LNCaP clone FGC (cell line): ENCODE results near the gene USP5.

Experiments
- DNase-seq: peaks from one replicate; pipeline ENCODE4 v3.0.0-alpha.2; 2011; ENCODE audit warnings: low read depth
- H3K4me3 ChIP-seq: 2 replicates; pipeline ENCODE4 v1.5.1; 2011; ENCODE audit warnings: mild to moderate bottlenecking, low read depth, low read length, control low read depth
- CTCF ChIP-seq: IDR thresholded peaks from 2 replicates; pipeline ENCODE4 v1.5.1; 2012; ENCODE audit warnings: mild to moderate bottlenecking; ENCODE audit not compliant: control insufficient read depth, insufficient read depth; ENCODE audit errors: extremely low read depth

USP5 gene

GRCh38 chr12:6830999-6831398 is 21.0 kb upstream of the USP5 start:
- no peak for DNase-seq
- TF ChIP-seq CTCF = no peak

GRCh38 chr12:6831450-6831995 is 20.4 kb upstream of the USP5 start:
- no peak for DNase-seq
- no peak overlapping the region for H3K4me3 ChIP-seq
- no peak for TF ChIP-seq CTCF

More at GRCh38 chr12:6830999-6831398, 21.0 kb upstream of the USP5 start:
- no peak overlapping the region for H3K4me3 ChIP-seq

GRCh38 chr12:6832125-6832524 is 19.8 kb upstream of the USP5 start:
- H3K4me3 ChIP-seq = no peak overlapping the region
- DNase-seq = no peak
- TF ChIP-seq CTCF = no peak

GRCh38 chr12:6833189-6833890 is 18.6 kb upstream of the USP5 start:
- TF ChIP-seq CTCF = no peak
- no peak overlapping the region for H3K4me3 ChIP-seq
- no peak for DNase-seq

- no peak overlapping the region for H3K4me3 ChIP-seq
- no peak for TF ChIP-seq CTCF
- no peak for DNase-seq
Measured at GRCh38 chr12:6834254-6834653, 17.7 kb upstream of the USP5 start.

GRCh38 chr12:6834873-6835272 is 17.1 kb upstream of the USP5 start:
- TF ChIP-seq CTCF = no peak
- no peak for DNase-seq
- H3K4me3 ChIP-seq = no peak overlapping the region

GRCh38 chr12:6836851-6837250 is 15.1 kb upstream of the USP5 start:
- DNase-seq = no peak
- no peak for TF ChIP-seq CTCF
- no peak overlapping the region for H3K4me3 ChIP-seq
